Trophoblast cell (in vitro differentiated cells and primary cell): Measurements from ENCODE around the gene MS4A6E.

Experiments used
- DNase-seq, 2 donors: peaks; one replicate each; pipeline ENCODE4 v3.0.0-alpha.2; 2016
- H2AFZ ChIP-seq: 2 replicates; pipeline ENCODE4 v1.6.1; 2013; ENCODE audit warnings: low read length, moderate library complexity, mild to moderate bottlenecking; ENCODE audit not compliant: insufficient read depth, poor library complexity
- H2AK5ac ChIP-seq: 2 replicates; pipeline ENCODE4 v1.6.1; 2013; ENCODE audit warnings: mild to moderate bottlenecking, low read length
- H2BK120ac ChIP-seq: 2 replicates; pipeline ENCODE4 v1.6.1; 2013; ENCODE audit warnings: low read length, mild to moderate bottlenecking, moderate library complexity; ENCODE audit not compliant: insufficient read depth, poor library complexity
- H2BK12ac ChIP-seq: 2 replicates; pipeline ENCODE4 v1.6.1; 2013; ENCODE audit warnings: mild to moderate bottlenecking, low read length, moderate library complexity
- H2BK5ac ChIP-seq: 2 replicates; pipeline ENCODE4 v1.6.1; 2013; ENCODE audit warnings: low read length, low read depth, moderate library complexity, mild to moderate bottlenecking; ENCODE audit not compliant: poor library complexity
- H3K14ac ChIP-seq: 2 replicates; pipeline ENCODE4 v1.6.1; 2013; ENCODE audit warnings: mild to moderate bottlenecking, low read length
- H3K18ac ChIP-seq: 2 replicates; pipeline ENCODE4 v1.6.1; 2013; ENCODE audit warnings: mild to moderate bottlenecking, low read length
- H3K23ac ChIP-seq: 2 replicates; pipeline ENCODE4 v1.6.1; 2013; ENCODE audit warnings: low read length
- H3K27ac ChIP-seq: 2 replicates; pipeline ENCODE4 v1.5.1; 2013; ENCODE audit warnings: low read depth, mild to moderate bottlenecking, inconsistent platforms, low read length, moderate library complexity
- H3K27me3 ChIP-seq: 2 replicates; pipeline ENCODE4 v1.6.1; 2013; ENCODE audit warnings: inconsistent platforms, mild to moderate bottlenecking, low read length, moderate library complexity; ENCODE audit not compliant: insufficient read depth
- H3K36me3 ChIP-seq, 2 experiments: 1 replicate in 1 of 2; 2 replicates in 1 of 2; pipeline ENCODE4 v1.6.1; 2013; ENCODE audit warnings: low read length in 2 of 2, mild to moderate bottlenecking in 2 of 2, moderate library complexity in 1 of 2; ENCODE audit not compliant: insufficient read depth in 2 of 2, control insufficient read depth in 1 of 2
- H3K4ac ChIP-seq: 2 replicates; pipeline ENCODE4 v1.6.1; 2013; ENCODE audit warnings: low read depth, mild to moderate bottlenecking, low read length, moderate library complexity
- H3K4me1 ChIP-seq, 2 experiments: 1 replicate in 1 of 2; 2 replicates in 1 of 2; pipeline ENCODE4 v1.6.1; 2013; ENCODE audit warnings: low read length in 2 of 2, mild to moderate bottlenecking in 2 of 2, moderate library complexity in 1 of 2; ENCODE audit not compliant: insufficient read depth in 2 of 2, control insufficient read depth in 1 of 2
- H3K4me2 ChIP-seq: 2 replicates; pipeline ENCODE4 v1.6.1; 2013; ENCODE audit warnings: inconsistent platforms, mild to moderate bottlenecking, low read length, moderate library complexity
- H3K4me3 ChIP-seq: 2 replicates; pipeline ENCODE4 v1.5.1; 2013; ENCODE audit warnings: mild to moderate bottlenecking, low read depth, low read length, inconsistent platforms
- H3K79me1 ChIP-seq: one replicate; pipeline ENCODE4 v1.6.1; 2013; ENCODE audit warnings: low read length
- H3K79me2 ChIP-seq: 2 replicates; pipeline ENCODE4 v1.6.1; 2013; ENCODE audit warnings: low read length, mild to moderate bottlenecking; ENCODE audit not compliant: control insufficient read depth, insufficient read depth, poor library complexity
- H3K9ac ChIP-seq: 2 replicates; pipeline ENCODE4 v1.6.1; 2013; ENCODE audit warnings: mild to moderate bottlenecking, low read length
- H3K9me3 ChIP-seq: 2 replicates; pipeline ENCODE4 v1.6.1; 2013; ENCODE audit warnings: low read depth, mild to moderate bottlenecking, control low read depth, inconsistent platforms, low read length; ENCODE audit not compliant: insufficient read depth
- H4K12ac ChIP-seq: 2 replicates; pipeline ENCODE4 v1.6.1; 2013; ENCODE audit warnings: low read depth, mild to moderate bottlenecking, low read length, moderate library complexity
- H4K8ac ChIP-seq: 2 replicates; pipeline ENCODE4 v1.6.1; 2013; ENCODE audit warnings: low read depth, mild to moderate bottlenecking, low read length, moderate library complexity
- H4K91ac ChIP-seq: one replicate; pipeline ENCODE4 v1.6.1; 2013; ENCODE audit warnings: low read depth, mild to moderate bottlenecking, low read length, moderate library complexity
- whole genome bisulfite sequencing: extraction: QIAGEN DNeasy Blood & Tissue Kit; methylation state at CpG from one replicate; pipeline ENCODE4 v1.1.7; 2013; ENCODE audit warnings: missing lambda C conversion rate; ENCODE audit not compliant: insufficient read length, insufficient coverage; ENCODE audit errors: extremely low coverage; 5-methylcytosine and 5-hydroxymethylcytosine counted together

Gene MS4A6E

GRCh38 chr11:60343094-60343704, 16.1 kb downstream of the MS4A6E start:
- H3K36me3 ChIP-seq, result no peaks in the 10 kb centered on the region
- no peak overlapping the region for H3K9ac ChIP-seq
- no peak overlapping the region for H2BK12ac ChIP-seq
- no peak overlapping the region for H3K23ac ChIP-seq
- no peak overlapping the region for H2BK120ac ChIP-seq
- H3K9me3 ChIP-seq, result no peaks in the 10 kb centered on the region
- no peaks in the 10 kb centered on the region for H3K27me3 ChIP-seq
- H2AFZ ChIP-seq, result no peak overlapping the region
- no peaks in the 10 kb centered on the region for H3K79me1 ChIP-seq
- H3K27ac ChIP-seq, result no peak overlapping the region
- no peak overlapping the region for H2BK5ac ChIP-seq
- H3K18ac ChIP-seq, result no peak overlapping the region
- peaks cover 0 to 2% of the 10 kb centered on the region in 2 experiments for H3K4me1 ChIP-seq
- no peak overlapping the region for H3K4ac ChIP-seq
- H3K79me2 ChIP-seq, result no peaks in the 10 kb centered on the region
- H4K8ac ChIP-seq, result no peak overlapping the region
- H2AK5ac ChIP-seq, result no peak overlapping the region
- H3K4me3 ChIP-seq, result no peak overlapping the region
- DNase-seq, result peak in 1 of 2 donors; percentile 53
- no peak overlapping the region for H4K91ac ChIP-seq
- H3K4me2 ChIP-seq, result no peak overlapping the region
- H3K14ac ChIP-seq, result no peak overlapping the region
- WGBS, result no CpG with 5 or more reads among the region's 10 CpGs
- no peak overlapping the region for H4K12ac ChIP-seq

DNA sequence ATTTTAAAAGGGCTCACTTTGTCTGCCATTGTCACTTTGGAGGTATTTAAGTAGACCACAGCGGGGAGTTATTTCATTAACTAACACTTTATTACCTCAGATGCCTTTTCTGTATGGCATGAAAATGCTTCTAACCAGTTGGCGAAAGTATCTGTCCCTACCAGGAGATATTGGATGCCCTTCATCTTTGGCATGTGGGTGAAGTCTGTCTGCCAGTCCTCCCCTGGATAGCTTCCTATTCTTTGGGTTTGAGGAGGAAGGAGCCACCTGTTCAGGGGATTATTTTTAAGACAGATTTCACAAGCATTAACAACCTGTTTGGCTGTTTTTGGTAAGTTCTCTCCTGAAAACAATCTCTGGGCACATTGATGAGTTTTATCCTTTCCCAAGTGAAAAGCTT, 17.1 kb downstream of the MS4A6E start:
- no peak overlapping the region for H3K27ac ChIP-seq
- H3K23ac ChIP-seq, result no peak overlapping the region
- no peak overlapping the region for H3K9ac ChIP-seq
- no peak overlapping the region for H2BK12ac ChIP-seq
- no peak overlapping the region for H3K4ac ChIP-seq
- no peak overlapping the region for H4K8ac ChIP-seq
- H2AK5ac ChIP-seq, result no peak overlapping the region
- H3K79me1 ChIP-seq, result no peaks in the 10 kb centered on the region
- no peak overlapping the region for H3K4me3 ChIP-seq
- no peaks in the 10 kb centered on the region for H3K27me3 ChIP-seq
- no peaks in the 10 kb centered on the region for H3K79me2 ChIP-seq
- H4K12ac ChIP-seq, result no peak overlapping the region
- H3K18ac ChIP-seq, result no peak overlapping the region
- no peak for DNase-seq
- no peak overlapping the region for H2BK5ac ChIP-seq
- H3K36me3 ChIP-seq, result no peaks in the 10 kb centered on the region
- H2AFZ ChIP-seq, result no peak overlapping the region
- peaks cover 0 to 2% of the 10 kb centered on the region in 2 experiments for H3K4me1 ChIP-seq
- WGBS, result no CpG with 5 or more reads among the region's 2 CpGs
- H3K4me2 ChIP-seq, result no peak overlapping the region
- no peak overlapping the region for H2BK120ac ChIP-seq
- H3K14ac ChIP-seq, result no peak overlapping the region
- H3K9me3 ChIP-seq, result no peaks in the 10 kb centered on the region
- no peak overlapping the region for H4K91ac ChIP-seq

GRCh38 chr11:60345489-60345888, 18.4 kb downstream of the MS4A6E start:
- Histone ChIP-seq H3K27ac (no peak overlapping the region), H2BK120ac (no peak overlapping the region), H3K9me3 (no peaks in the 10 kb centered on the region), H4K12ac (no peak overlapping the region), H3K36me3 (no peaks in the 10 kb centered on the region), H4K8ac (no peak overlapping the region), H2BK12ac (no peak overlapping the region), H3K4me2 (no peak overlapping the region), H3K79me1 (no peaks in the 10 kb centered on the region), H3K4ac (no peak overlapping the region), H3K79me2 (no peaks in the 10 kb centered on the region), H3K4me1 (peaks cover 0 to 2% of the 10 kb centered on the region in 2 experiments), H3K4me3 (no peak overlapping the region), H4K91ac (no peak overlapping the region), H3K9ac (no peak overlapping the region), H3K18ac (no peak overlapping the region), H3K14ac (no peak overlapping the region), H2AFZ (no peak overlapping the region), H2AK5ac (no peak overlapping the region), H3K27me3 (no peaks in the 10 kb centered on the region), H3K23ac (no peak overlapping the region), H2BK5ac (no peak overlapping the region)
- peak; percentile 7 to 47 for DNase-seq

- no peaks in the 10 kb centered on the region for H3K36me3 ChIP-seq
- no peaks in the 10 kb centered on the region for H3K79me1 ChIP-seq
- H3K23ac ChIP-seq, result no peak overlapping the region
These were observed 20.2 kb downstream of the MS4A6E start for GRCh38 chr11:60347084-60347797.

More at GRCh38 chr11:60347084-60347797, 20.2 kb downstream of the MS4A6E start:
- Histone ChIP-seq H3K4me3 (no peak overlapping the region), H3K4ac (no peak overlapping the region), H3K4me1 (peaks cover 0 to 6% of the 10 kb centered on the region in 2 experiments), H3K27ac (no peak overlapping the region), H4K12ac (no peak overlapping the region), H2BK12ac (no peak overlapping the region), H3K4me2 (no peak overlapping the region), H2BK5ac (no peak overlapping the region), H4K8ac (no peak overlapping the region), H2AFZ (no peak overlapping the region), H3K79me2 (no peaks in the 10 kb centered on the region), H2BK120ac (no peak overlapping the region), H3K18ac (no peak overlapping the region), H3K9ac (no peak overlapping the region), H3K14ac (no peak overlapping the region), H4K91ac (no peak overlapping the region), H3K9me3 (no peaks in the 10 kb centered on the region), H3K27me3 (no peaks in the 10 kb centered on the region), H2AK5ac (no peak overlapping the region)
- no peak for DNase-seq
- WGBS, result no CpG with 5 or more reads among the region's 2 CpGs
